Loucy (cell line): ENCODE measurements around the gene SAP30L.

Source experiments
- H2AFZ ChIP-seq: fragments of 200-600 bp; sonication (generic); 2 replicates; pipeline ENCODE4 v1.6.0; 2016; ENCODE audit warnings: antibody characterized with exemption, mild to moderate bottlenecking, low read length, moderate library complexity
- H3F3A ChIP-seq: fragments of 200-600 bp; 2 replicates; pipeline ENCODE4 v1.6.0; 2016; ENCODE audit warnings: antibody characterized with exemption, low read depth, mild to moderate bottlenecking
- H3K27me3 ChIP-seq: fragments of 200-600 bp; sonication (generic); 2 replicates; pipeline ENCODE4 v1.6.1; 2014; ENCODE audit warnings: low read length, mild to moderate bottlenecking; ENCODE audit not compliant: insufficient read depth, poor library complexity, severe bottlenecking
- H3K36me3 ChIP-seq: fragments of 200-600 bp; sonication (generic); 2 replicates; pipeline ENCODE4 v1.6.1; 2016; ENCODE audit warnings: low read length; ENCODE audit not compliant: insufficient read depth
- H3K4me1 ChIP-seq: fragments of 200-600 bp; sonication (generic); 2 replicates; pipeline ENCODE4 v1.5.1; 2014; ENCODE audit warnings: low read length, mild to moderate bottlenecking; ENCODE audit not compliant: insufficient read depth, poor library complexity, severe bottlenecking
- H3K4me2 ChIP-seq: fragments of 200-600 bp; sonication (generic); 2 replicates; pipeline ENCODE4 v1.6.0; 2014; ENCODE audit warnings: antibody characterized with exemption, low read length, low read depth, mild to moderate bottlenecking; ENCODE audit not compliant: poor library complexity, severe bottlenecking
- H3K4me3 ChIP-seq: fragments of 200-600 bp; sonication (generic); 2 replicates; pipeline ENCODE4 v1.5.1; 2014; ENCODE audit warnings: low read length, mild to moderate bottlenecking, mixed read lengths; ENCODE audit not compliant: poor library complexity, severe bottlenecking
- H3K79me2 ChIP-seq: fragments of 200-600 bp; sonication (generic); 2 replicates; pipeline ENCODE4 v1.6.1; 2014; ENCODE audit warnings: low read length; ENCODE audit not compliant: insufficient read depth
- H3K9ac ChIP-seq: fragments of 200-600 bp; sonication (generic); 2 replicates; pipeline ENCODE4 v1.6.0; 2014; ENCODE audit warnings: mild to moderate bottlenecking, low read depth, low read length, moderate library complexity; ENCODE audit not compliant: poor library complexity, severe bottlenecking
- H3K9me2 ChIP-seq: fragments of 200-600 bp; sonication (generic); replicated peaks from 2 replicates; pipeline ENCODE4 v1.6.1; 2016; ENCODE audit warnings: low read depth, low read length, mixed read lengths
- H3K9me3 ChIP-seq: fragments of 200-600 bp; sonication (generic); 2 replicates; pipeline ENCODE4 v1.6.1; 2014; ENCODE audit warnings: mild to moderate bottlenecking, antibody characterized with exemption, low read length, low read depth; ENCODE audit not compliant: insufficient read depth
- H4K20me1 ChIP-seq: fragments of 200-600 bp; sonication (generic); 2 replicates; pipeline ENCODE4 v1.6.0; 2014; ENCODE audit warnings: antibody characterized with exemption, low read length, mild to moderate bottlenecking; ENCODE audit not compliant: insufficient read depth, poor library complexity, severe bottlenecking
- EZH2phosphoT487 ChIP-seq: fragments of 200-600 bp; IDR thresholded peaks from 2 replicates; pipeline ENCODE4 v1.6.1; 2018; ENCODE audit warnings: antibody characterized with exemption, mild to moderate bottlenecking, moderate library complexity, borderline replicate concordance
- TF ChIP-seq, protein P1 (sequence below): fragments of 200-600 bp; sonication (generic); conservative IDR thresholded peaks from 2 replicates; pipeline ENCODE4 v1.5.1; 2014; ENCODE audit warnings: mild to moderate bottlenecking, antibody characterized with exemption, low read length

The SAP30L gene

DNA sequence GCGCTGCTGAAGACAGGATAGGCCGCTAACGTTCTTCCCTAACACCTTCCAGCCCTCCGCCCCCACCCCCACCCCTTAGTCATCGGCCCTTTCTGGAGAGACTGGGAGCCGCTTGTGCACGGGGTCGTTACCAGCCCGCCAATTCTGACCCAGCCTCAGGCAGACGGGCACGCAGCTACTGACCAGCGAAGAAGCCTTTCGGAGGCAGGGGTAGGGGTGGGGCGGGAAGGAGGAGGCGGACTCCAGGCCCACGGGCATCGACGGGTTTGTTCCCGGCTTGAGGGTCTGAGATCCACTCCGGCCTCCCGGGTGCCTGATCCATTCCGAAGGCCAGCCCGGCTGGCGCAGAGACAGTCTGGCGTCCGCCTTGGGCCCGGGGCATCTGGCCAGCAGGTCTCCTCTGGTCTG lies 33.0 kb downstream of the SAP30L start:
- H2AFZ ChIP-seq: no peak overlapping the region
- H3K4me3 ChIP-seq: no peak overlapping the region
- no peaks in the 10 kb centered on the region for H4K20me1 ChIP-seq
- H3F3A ChIP-seq: no peaks in the 10 kb centered on the region
- H3K9ac ChIP-seq: no peak overlapping the region
- H3K36me3 ChIP-seq: no peaks in the 10 kb centered on the region
- no peaks in the 10 kb centered on the region for H3K27me3 ChIP-seq
- H3K79me2 ChIP-seq: no peaks in the 10 kb centered on the region
- H3K4me2 ChIP-seq: no peak overlapping the region
- no peaks in the 10 kb centered on the region for H3K4me1 ChIP-seq
- no peaks in the 10 kb centered on the region for H3K9me3 ChIP-seq
- TF ChIP-seq, protein P1, sequence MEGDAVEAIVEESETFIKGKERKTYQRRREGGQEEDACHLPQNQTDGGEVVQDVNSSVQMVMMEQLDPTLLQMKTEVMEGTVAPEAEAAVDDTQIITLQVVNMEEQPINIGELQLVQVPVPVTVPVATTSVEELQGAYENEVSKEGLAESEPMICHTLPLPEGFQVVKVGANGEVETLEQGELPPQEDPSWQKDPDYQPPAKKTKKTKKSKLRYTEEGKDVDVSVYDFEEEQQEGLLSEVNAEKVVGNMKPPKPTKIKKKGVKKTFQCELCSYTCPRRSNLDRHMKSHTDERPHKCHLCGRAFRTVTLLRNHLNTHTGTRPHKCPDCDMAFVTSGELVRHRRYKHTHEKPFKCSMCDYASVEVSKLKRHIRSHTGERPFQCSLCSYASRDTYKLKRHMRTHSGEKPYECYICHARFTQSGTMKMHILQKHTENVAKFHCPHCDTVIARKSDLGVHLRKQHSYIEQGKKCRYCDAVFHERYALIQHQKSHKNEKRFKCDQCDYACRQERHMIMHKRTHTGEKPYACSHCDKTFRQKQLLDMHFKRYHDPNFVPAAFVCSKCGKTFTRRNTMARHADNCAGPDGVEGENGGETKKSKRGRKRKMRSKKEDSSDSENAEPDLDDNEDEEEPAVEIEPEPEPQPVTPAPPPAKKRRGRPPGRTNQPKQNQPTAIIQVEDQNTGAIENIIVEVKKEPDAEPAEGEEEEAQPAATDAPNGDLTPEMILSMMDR: no peak
- TF ChIP-seq EZH2phosphoT487: no peak
- no peaks in the 10 kb centered on the region for H3K9me2 ChIP-seq

DNA sequence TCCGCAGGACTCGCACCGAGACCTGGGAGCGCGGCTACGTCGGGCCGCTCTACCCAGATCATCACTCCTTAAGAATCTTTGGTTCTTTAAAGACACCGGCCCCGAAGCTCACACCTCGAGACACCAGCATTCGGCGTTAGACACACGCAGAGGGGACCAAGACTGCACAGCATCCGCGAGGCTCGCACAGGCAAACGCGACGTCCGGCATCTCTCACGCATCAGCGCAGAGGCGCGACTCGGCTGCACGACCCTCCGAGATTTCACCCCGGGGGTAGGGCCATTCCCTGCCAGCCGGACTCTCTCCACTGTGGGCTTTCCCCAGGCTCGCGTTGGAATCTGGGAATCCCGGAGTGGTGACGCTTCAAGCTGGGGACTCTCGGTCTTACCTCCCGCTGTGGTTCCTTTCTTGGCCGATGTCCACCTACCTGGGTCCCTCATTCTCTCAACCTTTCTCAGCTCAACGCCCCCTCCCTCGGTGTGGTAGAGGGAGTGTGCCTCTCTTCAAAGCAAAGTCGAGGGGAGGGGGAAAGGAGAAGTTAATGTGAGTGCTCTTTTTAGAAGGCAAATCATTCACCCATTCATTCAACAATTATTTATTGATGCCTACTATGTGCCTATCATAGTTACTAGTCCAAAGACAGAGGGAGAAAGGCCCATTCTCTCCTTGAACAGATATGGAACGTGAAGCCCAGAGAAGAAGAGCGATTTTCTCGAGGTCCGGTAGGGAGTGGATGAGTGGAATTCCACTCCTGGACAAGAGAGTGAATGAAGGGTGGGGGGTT lies 33.6 kb downstream of the SAP30L start:
- Histone ChIP-seq H3K9me3 (no peaks in the 10 kb centered on the region), H4K20me1 (no peaks in the 10 kb centered on the region), H3K9me2 (no peaks in the 10 kb centered on the region), H3K4me2 (no peak overlapping the region), H2AFZ (no peak overlapping the region), H3K36me3 (no peaks in the 10 kb centered on the region), H3K4me1 (no peaks in the 10 kb centered on the region), H3K4me3 (no peak overlapping the region), H3K79me2 (no peaks in the 10 kb centered on the region), H3K9ac (no peak overlapping the region), H3K27me3 (no peaks in the 10 kb centered on the region), H3F3A (no peaks in the 10 kb centered on the region)
- TF ChIP-seq EZH2phosphoT487: no peak
- TF ChIP-seq, protein P1: no peak

DNA sequence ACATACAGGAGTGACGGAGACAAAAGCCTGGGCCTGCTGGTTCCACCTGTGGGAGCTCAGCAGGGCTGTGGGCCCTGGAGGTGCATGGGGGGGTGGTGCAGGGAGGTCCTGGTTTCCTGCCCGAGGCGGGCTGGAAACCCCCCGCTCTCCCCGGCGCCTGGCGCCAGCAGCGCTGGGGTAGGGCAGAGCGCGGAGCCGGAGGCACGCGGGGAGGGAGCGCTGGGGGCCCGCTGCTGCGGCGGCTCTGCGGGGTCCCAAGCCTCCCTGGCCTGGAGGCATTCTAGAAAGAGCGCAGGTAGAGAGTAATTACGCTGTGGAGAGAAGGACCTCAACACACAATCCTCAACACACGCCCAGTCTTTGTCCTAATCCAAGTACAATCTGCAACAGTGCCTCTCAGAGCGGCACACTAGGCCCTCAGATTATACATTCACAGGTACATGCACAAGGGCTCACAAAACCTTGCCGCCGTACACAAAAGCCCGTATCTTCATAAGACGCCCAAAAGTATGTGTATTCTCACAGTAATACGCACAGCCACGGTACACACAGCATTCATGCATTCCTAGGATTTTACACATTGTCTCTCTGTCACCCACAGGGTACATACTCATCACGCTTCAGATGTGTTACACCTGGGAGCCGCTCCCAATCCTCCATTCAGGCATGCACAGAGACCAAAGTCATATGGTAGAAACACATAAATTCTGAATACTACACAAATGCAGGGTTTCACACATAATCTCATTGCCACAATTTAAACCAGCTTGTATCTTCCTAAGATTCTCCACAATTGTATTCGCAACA lies 34.4 kb downstream of the SAP30L start:
- Histone ChIP-seq H3K4me2 (no peak overlapping the region), H3K9me3 (no peaks in the 10 kb centered on the region), H4K20me1 (no peaks in the 10 kb centered on the region), H3K79me2 (no peaks in the 10 kb centered on the region), H3F3A (no peaks in the 10 kb centered on the region), H3K36me3 (no peaks in the 10 kb centered on the region), H3K4me1 (no peaks in the 10 kb centered on the region), H3K9me2 (no peaks in the 10 kb centered on the region), H3K27me3 (no peaks in the 10 kb centered on the region), H3K9ac (no peak overlapping the region), H2AFZ (no peak overlapping the region), H3K4me3 (no peak overlapping the region)
- TF ChIP-seq EZH2phosphoT487: no peak
- TF ChIP-seq, protein P1: no peak
